ENCODE results near the gene NOX5.
A peak's percentile ranks its signal among the peaks of the same experiment; 100 is the strongest.
"Not testable (repeated sequence)": the region's sequence is repeated elsewhere in the genome, so short reads cannot be mapped to it uniquely, and the experiment has no call there.

NOX5 gene

GRCh38 chr15:69060744-69061143 lies 46.2 kb downstream of the NOX5 start:
- DNase-seq, result no peak

- DNase-seq, result no peak
Measured at GRCh38 chr15:69061414-69061842, 46.9 kb downstream of the NOX5 start.

GRCh38 chr15:69064649-69065048 lies 50.2 kb downstream of the NOX5 start:
- no peak for DNase-seq

DNA sequence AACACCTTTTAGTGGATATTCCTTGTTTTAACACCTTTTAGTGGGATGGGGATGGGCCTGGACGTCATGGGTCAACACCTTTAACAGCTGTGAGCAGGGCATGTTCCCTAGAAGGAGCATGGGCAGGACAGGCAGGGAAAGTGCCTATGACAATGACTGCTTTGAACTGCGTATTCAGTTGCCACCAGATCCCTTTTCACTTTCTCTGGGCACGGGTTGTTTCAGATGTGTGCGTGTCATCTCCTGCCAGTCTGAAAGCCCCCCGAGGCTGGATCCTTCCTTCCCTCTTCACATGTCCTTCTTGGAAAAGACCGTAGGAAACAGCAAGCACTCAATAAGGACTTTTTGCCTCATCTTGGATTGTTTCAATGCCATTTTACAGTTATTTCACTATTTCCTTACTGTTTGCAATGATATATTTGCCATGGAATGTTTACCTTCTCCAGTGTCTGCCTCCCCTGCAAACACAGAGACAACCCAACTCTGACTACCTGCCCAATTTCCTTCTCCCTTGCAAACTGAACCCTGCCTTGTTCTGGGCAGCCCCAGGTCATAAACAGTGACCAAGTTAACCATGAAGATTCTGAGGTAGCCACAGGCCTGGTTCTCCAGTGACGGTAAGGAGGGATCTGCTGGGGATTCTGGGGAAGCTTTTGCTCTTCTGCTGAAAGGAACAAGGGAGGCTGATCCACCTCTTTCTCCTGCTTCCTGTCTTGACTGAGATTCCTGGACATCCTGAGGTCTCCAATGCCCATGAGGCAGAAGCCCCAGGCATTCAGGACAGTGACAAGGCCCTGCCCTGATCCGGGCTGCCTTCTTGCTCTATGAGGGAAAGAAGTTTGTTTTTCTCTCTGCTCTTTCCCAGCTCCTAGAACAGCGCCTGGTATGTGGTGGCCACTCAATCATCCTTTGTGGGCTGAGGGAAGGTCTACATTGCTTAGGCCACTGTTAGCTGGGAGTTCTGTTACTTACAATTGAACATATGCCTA lies 51.8 kb downstream of the NOX5 start:
- no peak for DNase-seq

GRCh38 chr15:69067296-69067695 lies 52.8 kb downstream of the NOX5 start:
- no peak for DNase-seq

GRCh38 chr15:69068157-69068556 lies 53.7 kb downstream of the NOX5 start:
- DNase-seq, result no peak

- not testable (repeated sequence) for DNase-seq
Measured at GRCh38 chr15:69069290-69069689, 54.8 kb downstream of the NOX5 start.

DNA sequence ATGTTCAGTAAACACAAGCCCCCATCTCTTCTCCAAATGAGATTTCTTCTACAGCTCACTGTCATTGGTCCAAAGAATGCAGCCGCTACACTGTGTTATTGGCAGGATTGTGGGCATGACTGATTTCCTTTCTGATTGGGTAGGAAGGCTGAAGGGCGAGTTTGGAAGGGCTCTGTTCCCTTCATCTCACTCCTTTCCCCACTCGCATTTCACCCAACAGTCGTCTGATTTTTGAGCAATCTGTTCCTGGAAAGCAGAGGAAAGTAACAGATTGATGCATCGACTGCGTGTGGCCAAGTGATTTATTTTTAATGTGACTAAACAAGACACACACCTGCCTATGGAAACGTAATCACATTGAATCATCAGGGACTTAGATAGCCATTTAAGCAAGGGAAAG lies 55.5 kb downstream of the NOX5 start:
- DNase-seq, result no peak

- DNase-seq, result no peak
Measured at GRCh38 chr15:69070396-69070795, 55.9 kb downstream of the NOX5 start.

- no peak for DNase-seq
Measured at GRCh38 chr15:69071260-69071659, 56.8 kb downstream of the NOX5 start.

DNA sequence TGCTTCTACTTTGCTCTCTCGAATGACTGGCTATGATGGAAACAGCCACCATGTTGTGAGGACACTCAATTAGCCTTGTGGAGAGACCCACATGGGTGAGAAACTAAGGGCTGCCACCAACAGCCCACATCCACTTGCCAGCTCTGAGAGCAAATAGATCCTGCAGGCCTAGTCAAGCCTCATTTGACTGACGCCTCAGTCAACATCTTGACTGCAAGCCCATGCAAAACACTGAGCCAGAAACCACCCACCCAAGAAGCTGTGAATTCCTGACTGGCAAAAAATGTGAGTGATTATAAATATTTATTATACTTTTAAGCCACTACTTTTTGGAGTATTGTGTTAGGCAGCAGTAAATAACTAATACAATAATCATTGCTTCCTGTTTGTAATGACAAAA lies 58.4 kb downstream of the NOX5 start:
- no peak for DNase-seq

GRCh38 chr15:69074001-69074842 lies 59.7 kb downstream of the NOX5 start:
- peak; percentile 79 for DNase-seq

- no peak for DNase-seq
Measured at GRCh38 chr15:69074843-69075224, 60.3 kb downstream of the NOX5 start.

DNA sequence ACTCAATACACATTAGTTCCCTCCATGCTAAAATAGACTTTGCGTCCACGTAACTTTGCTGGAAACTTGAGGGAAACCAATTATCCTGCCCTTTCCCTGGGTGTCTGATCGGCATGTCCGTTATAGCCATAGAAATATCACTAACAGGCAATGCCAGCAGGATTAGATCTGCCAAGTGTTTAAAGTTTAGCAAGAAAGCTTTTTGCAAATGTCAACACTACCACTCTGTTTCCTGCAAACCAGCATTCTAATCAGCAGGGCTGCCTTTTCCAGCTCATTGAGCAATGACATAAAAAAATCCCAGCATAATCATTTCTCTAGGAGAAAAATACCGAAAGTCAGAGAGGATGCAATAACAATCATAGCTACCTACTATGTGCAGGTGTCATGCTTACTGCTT lies 60.9 kb downstream of the NOX5 start:
- DNase-seq, result no peak

DNA sequence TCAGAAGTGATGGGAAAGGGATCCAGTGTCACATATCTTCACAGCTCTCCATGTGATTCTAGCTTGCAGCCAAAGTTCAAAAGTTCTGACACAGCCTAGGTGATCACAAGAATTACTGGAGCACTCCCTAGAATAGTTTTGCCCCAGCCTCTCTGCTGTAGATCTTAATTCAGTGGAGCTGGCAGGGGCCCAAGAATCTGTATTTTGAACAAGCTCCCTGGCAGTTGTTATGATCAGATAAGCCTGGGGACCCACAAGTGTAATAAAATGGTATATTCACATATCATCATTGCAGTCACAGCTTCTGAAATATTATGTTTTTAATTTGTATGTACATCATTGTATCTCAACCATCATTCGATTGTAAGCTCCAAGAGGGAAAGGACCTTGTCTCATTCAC lies 62.3 kb downstream of the NOX5 start:
- no peak for DNase-seq

GRCh38 chr15:69078638-69079037 lies 64.1 kb downstream of the NOX5 start:
- DNase-seq, result no peak

DNA sequence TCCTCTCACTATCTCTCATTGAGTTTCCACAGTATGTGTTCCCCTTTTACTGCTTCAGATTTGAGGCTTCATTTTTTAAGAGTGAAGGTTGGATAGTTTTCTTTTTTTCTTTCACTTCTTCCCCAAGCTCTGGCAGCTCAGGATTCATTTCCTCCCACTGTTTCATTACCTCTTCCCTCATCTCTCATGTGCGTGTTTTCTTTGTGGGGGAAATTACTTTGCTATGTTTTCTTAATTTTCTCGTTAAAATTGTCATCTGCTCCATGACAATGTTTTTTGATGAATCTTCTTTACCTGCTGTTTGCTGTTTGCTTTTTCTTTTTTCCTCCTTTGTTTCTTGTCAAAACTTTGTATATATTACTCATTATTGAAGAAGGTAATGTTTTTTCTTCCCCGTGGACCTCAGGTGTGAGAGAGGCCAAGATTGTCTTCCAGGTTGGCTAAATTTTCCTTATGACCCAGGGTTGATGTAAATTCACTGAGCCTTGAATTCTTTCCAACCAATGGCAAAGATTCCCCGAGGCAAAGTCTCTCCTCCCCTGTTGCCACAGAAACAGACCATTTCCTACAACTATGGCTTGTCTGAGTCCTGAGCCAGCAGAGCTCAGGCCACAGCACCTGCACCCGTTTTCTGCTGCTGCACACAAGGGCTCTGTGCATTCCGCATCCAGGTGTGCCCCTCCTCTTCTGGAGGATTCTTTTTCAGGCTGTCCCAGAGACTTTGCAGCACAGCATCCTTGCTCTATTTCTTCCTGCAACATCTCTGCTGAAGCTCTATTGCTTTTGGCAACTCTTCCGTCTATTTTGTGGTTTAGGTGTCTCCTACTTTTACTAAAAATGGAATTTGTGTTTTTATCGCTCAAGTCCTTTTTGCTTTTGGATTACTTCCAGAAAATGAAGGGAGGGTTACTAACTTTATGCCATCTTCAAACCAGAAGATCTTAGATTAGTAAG lies 66.1 kb downstream of the NOX5 start:
- no peak for DNase-seq

DNA sequence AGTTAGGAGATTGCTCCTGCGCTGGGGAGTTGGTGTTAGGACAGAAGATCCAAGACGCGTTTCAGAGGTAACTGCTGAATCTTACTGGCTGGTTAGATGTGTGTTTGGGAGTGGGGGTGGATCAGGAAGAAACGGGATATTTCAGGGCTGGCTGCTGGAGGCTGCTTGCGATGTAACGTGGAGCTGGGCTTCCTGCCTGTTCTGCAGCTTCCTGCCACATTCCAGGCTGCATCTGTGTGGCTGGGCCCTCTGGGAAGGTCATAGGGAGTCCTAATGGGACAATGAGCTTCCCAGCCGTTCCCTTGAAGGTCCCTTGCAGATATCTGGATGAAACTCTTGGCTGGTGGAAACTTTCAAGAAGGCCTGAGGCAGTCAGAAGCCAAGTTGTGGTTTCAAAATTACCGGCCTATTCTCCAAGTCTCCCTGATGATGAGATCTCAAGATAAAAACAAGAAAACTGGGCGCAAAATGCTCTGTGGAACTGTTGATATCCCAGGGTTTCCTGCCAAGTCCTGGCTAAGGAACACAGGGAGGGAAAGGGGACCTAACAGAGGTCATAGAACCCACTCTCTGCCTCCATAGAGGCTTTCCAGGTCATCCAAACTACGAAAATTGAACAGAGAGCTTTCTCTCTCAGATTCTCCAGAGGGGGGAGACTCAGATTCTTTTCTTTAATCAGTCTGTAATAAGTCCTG lies 67.0 kb downstream of the NOX5 start:
- DNase-seq, result peak; percentile 88

- DNase-seq, result no peak
Measured at GRCh38 chr15:69082021-69082502, 67.6 kb downstream of the NOX5 start.

GRCh38 chr15:69082554-69082953 lies 68.1 kb downstream of the NOX5 start:
- no peak for DNase-seq

GRCh38 chr15:69084404-69085030 lies 70.0 kb downstream of the NOX5 start:
- no peak for DNase-seq
